ENCODE data around the gene C16orf89. TPM values are rescaled to one million over a fixed set of nuclear protein-coding genes. Genes with fewer than 3 reads are reported as not detected.

The C16orf89 gene
- total RNA-seq, 1 experiment from 2014 or later: 1.8 TPM

DNA sequence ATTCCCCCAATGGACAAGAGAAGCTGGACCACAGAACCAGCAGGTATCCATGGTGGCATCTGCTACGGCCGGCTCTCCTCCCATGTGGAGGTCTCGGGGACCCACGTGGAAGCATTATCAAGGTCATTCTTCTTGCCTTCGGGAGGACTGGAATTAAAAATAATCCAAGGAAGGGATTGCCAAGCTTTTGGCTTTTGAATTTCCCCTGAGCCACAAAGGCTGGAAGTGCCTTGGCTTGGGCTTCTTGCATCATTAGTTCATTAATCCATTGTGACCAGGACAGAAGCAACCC lies 48.1 kb downstream of the C16orf89 start:
- no peak overlapping the region for H3K27ac Mint-ChIP-seq
- no peak overlapping the region for H3K4me3 Mint-ChIP-seq
- TF ChIP-seq, protein P1, sequence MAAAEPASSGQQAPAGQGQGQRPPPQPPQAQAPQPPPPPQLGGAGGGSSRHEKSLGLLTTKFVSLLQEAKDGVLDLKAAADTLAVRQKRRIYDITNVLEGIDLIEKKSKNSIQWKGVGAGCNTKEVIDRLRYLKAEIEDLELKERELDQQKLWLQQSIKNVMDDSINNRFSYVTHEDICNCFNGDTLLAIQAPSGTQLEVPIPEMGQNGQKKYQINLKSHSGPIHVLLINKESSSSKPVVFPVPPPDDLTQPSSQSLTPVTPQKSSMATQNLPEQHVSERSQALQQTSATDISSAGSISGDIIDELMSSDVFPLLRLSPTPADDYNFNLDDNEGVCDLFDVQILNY (CRISPR knock-in tag; IDR thresholded peaks at IDR 0.05): no peak
- TF ChIP-seq SMAD3 (CRISPR knock-in tag; IDR thresholded peaks at IDR 0.05; ENCODE audit: borderline replicate concordance) (no peak), ATF6 (CRISPR knock-in tag; IDR thresholded peaks at IDR 0.05) (no peak), ATF1 (CRISPR knock-in tag; IDR thresholded peaks at IDR 0.05) (no peak), ZNF671 (CRISPR knock-in tag; IDR thresholded peaks at IDR 0.05) (no peak), ZMAT4 (CRISPR knock-in tag; IDR thresholded peaks at IDR 0.05) (no peak), USF2 (CRISPR knock-in tag; IDR thresholded peaks at IDR 0.05) (no peak), SP1 (CRISPR knock-in tag; conservative IDR thresholded peaks at IDR 0.05) (no peak), ZNF281 (CRISPR knock-in tag; IDR thresholded peaks at IDR 0.05) (no peak), NFE2L1 (CRISPR knock-in tag; IDR thresholded peaks at IDR 0.05) (no peak), OVOL2 (CRISPR knock-in tag; IDR thresholded peaks at IDR 0.05; ENCODE audit: borderline replicate concordance) (no peak), ZNF232 (CRISPR knock-in tag; IDR thresholded peaks at IDR 0.05) (no peak), IRF2 (CRISPR knock-in tag; IDR thresholded peaks at IDR 0.05; ENCODE audit: borderline replicate concordance, low read depth) (no peak), NFATC4 (CRISPR knock-in tag; IDR thresholded peaks at IDR 0.05) (no peak), RORB (CRISPR knock-in tag; IDR thresholded peaks at IDR 0.05) (no peak), GRHL2 (CRISPR knock-in tag; IDR thresholded peaks at IDR 0.05; ENCODE audit: insufficient replicate concordance, severe bottlenecking) (no peak)
- TF ChIP-seq, protein P2, sequence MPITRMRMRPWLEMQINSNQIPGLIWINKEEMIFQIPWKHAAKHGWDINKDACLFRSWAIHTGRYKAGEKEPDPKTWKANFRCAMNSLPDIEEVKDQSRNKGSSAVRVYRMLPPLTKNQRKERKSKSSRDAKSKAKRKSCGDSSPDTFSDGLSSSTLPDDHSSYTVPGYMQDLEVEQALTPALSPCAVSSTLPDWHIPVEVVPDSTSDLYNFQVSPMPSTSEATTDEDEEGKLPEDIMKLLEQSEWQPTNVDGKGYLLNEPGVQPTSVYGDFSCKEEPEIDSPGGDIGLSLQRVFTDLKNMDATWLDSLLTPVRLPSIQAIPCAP (CRISPR knock-in tag; IDR thresholded peaks at IDR 0.05): no peak
- TF ChIP-seq, protein P3, sequence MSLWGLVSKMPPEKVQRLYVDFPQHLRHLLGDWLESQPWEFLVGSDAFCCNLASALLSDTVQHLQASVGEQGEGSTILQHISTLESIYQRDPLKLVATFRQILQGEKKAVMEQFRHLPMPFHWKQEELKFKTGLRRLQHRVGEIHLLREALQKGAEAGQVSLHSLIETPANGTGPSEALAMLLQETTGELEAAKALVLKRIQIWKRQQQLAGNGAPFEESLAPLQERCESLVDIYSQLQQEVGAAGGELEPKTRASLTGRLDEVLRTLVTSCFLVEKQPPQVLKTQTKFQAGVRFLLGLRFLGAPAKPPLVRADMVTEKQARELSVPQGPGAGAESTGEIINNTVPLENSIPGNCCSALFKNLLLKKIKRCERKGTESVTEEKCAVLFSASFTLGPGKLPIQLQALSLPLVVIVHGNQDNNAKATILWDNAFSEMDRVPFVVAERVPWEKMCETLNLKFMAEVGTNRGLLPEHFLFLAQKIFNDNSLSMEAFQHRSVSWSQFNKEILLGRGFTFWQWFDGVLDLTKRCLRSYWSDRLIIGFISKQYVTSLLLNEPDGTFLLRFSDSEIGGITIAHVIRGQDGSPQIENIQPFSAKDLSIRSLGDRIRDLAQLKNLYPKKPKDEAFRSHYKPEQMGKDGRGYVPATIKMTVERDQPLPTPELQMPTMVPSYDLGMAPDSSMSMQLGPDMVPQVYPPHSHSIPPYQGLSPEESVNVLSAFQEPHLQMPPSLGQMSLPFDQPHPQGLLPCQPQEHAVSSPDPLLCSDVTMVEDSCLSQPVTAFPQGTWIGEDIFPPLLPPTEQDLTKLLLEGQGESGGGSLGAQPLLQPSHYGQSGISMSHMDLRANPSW (CRISPR knock-in tag; conservative IDR thresholded peaks at IDR 0.05; ENCODE audit: low read depth): no peak
- TF ChIP-seq, protein P4, sequence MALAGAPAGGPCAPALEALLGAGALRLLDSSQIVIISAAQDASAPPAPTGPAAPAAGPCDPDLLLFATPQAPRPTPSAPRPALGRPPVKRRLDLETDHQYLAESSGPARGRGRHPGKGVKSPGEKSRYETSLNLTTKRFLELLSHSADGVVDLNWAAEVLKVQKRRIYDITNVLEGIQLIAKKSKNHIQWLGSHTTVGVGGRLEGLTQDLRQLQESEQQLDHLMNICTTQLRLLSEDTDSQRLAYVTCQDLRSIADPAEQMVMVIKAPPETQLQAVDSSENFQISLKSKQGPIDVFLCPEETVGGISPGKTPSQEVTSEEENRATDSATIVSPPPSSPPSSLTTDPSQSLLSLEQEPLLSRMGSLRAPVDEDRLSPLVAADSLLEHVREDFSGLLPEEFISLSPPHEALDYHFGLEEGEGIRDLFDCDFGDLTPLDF (CRISPR knock-in tag; IDR thresholded peaks at IDR 0.05): no peak
- TF ChIP-seq, protein P5, sequence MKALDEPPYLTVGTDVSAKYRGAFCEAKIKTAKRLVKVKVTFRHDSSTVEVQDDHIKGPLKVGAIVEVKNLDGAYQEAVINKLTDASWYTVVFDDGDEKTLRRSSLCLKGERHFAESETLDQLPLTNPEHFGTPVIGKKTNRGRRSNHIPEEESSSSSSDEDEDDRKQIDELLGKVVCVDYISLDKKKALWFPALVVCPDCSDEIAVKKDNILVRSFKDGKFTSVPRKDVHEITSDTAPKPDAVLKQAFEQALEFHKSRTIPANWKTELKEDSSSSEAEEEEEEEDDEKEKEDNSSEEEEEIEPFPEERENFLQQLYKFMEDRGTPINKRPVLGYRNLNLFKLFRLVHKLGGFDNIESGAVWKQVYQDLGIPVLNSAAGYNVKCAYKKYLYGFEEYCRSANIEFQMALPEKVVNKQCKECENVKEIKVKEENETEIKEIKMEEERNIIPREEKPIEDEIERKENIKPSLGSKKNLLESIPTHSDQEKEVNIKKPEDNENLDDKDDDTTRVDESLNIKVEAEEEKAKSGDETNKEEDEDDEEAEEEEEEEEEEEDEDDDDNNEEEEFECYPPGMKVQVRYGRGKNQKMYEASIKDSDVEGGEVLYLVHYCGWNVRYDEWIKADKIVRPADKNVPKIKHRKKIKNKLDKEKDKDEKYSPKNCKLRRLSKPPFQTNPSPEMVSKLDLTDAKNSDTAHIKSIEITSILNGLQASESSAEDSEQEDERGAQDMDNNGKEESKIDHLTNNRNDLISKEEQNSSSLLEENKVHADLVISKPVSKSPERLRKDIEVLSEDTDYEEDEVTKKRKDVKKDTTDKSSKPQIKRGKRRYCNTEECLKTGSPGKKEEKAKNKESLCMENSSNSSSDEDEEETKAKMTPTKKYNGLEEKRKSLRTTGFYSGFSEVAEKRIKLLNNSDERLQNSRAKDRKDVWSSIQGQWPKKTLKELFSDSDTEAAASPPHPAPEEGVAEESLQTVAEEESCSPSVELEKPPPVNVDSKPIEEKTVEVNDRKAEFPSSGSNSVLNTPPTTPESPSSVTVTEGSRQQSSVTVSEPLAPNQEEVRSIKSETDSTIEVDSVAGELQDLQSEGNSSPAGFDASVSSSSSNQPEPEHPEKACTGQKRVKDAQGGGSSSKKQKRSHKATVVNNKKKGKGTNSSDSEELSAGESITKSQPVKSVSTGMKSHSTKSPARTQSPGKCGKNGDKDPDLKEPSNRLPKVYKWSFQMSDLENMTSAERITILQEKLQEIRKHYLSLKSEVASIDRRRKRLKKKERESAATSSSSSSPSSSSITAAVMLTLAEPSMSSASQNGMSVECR (CRISPR knock-in tag; IDR thresholded peaks at IDR 0.05; ENCODE audit: borderline replicate concordance): no peak
- POLR2A ChIA-PET: interaction anchor here (1.0 kb wide), 1 partner anchor 19 kb away, joined by 4 read pairs; no protein-coding TSS in a partner anchor
- peaks cover 3% of the 10 kb centered on the region; the same call in 1 of the 2 replicates for H3K9me3 Mint-ChIP-seq
- DNase-seq (ENCODE audit: low spot score) (no peak), ATAC-seq (no peak)
- H3K27me3 Mint-ChIP-seq (ENCODE audit: low read depth): no peaks in the 10 kb centered on the region; the same call in 1 of the 2 replicates
- CTCF ChIA-PET: no interaction called here
- no peaks in the 10 kb centered on the region for H3K4me1 Mint-ChIP-seq
- no peaks in the 10 kb centered on the region for H3K36me3 Mint-ChIP-seq

Measured in WTC11 (cell line).